GM12891 (cell line): ENCODE results near the gene AFF3.

ENCODE experiments used
- DNase-seq: peaks from one replicate; pipeline ENCODE4 v3.0.0; 2011; ENCODE audit warnings: low spot score; ENCODE audit not compliant: insufficient read length
- FAIRE-seq: peaks from 2 replicates; lab custom pipeline; 2011; peaks lifted over from hg19 to GRCh38; lab: Jason Lieb, UNC
- PAX5 ChIP-seq: IDR thresholded peaks from 2 replicates; pipeline ENCODE4 v1.6.1; 2011; ENCODE audit warnings: low read length, moderate library complexity, mild to moderate bottlenecking; ENCODE audit not compliant: insufficient read depth, severe bottlenecking
- POLR2A ChIP-seq: IDR thresholded peaks from 2 replicates; pipeline ENCODE4 v1.6.1; 2011; ENCODE audit warnings: low read depth, low read length, control low read depth
- POLR2AphosphoS5 ChIP-seq: IDR thresholded peaks from 2 replicates; pipeline ENCODE4 v1.6.1; 2011; ENCODE audit warnings: low read depth, low read length, control low read depth
- POU2F2 ChIP-seq: IDR thresholded peaks from 2 replicates; pipeline ENCODE4 v1.6.1; 2011; ENCODE audit warnings: low read depth, mild to moderate bottlenecking, control low read depth, low read length, moderate library complexity
- SPI1 ChIP-seq: IDR thresholded peaks from 2 replicates; pipeline ENCODE4 v1.6.1; 2011; ENCODE audit warnings: low read depth, low read length, control low read depth
- TAF1 ChIP-seq: IDR thresholded peaks from 2 replicates; pipeline ENCODE4 v1.6.1; 2011; ENCODE audit warnings: low read depth, low read length, control low read depth

The AFF3 gene

GRCh38 chr2:99890568-99891427, 251.6 kb downstream of the AFF3 start:
- FAIRE-seq (no peak), DNase-seq (no peak)
- no peak for TF ChIP-seq PAX5
- TF ChIP-seq SPI1: no peak
- TF ChIP-seq POU2F2: no peak
- TF ChIP-seq POLR2AphosphoS5: no peak
- no peak for TF ChIP-seq POLR2A
- TF ChIP-seq TAF1: no peak

GRCh38 chr2:99888617-99889016, 253.8 kb downstream of the AFF3 start:
- FAIRE-seq (no peak), DNase-seq (no peak)
- TF ChIP-seq TAF1: no peak
- TF ChIP-seq POLR2AphosphoS5: no peak
- no peak for TF ChIP-seq PAX5
- TF ChIP-seq SPI1: no peak
- TF ChIP-seq POLR2A: no peak
- no peak for TF ChIP-seq POU2F2

GRCh38 chr2:99886418-99886817, 256.0 kb downstream of the AFF3 start:
- FAIRE-seq (no peak), DNase-seq (no peak)
- TF ChIP-seq POU2F2 (no peak), PAX5 (no peak), SPI1 (no peak), POLR2A (no peak)

- FAIRE-seq (no peak), DNase-seq (no peak)
- TF ChIP-seq TAF1: no peak
- no peak for TF ChIP-seq POU2F2
- TF ChIP-seq PAX5: no peak
- no peak for TF ChIP-seq SPI1
- TF ChIP-seq POLR2A: no peak
- no peak for TF ChIP-seq POLR2AphosphoS5
Measured at GRCh38 chr2:99883358-99883757, 259.0 kb downstream of the AFF3 start.

- FAIRE-seq (no peak), DNase-seq (no peak)
- TF ChIP-seq POLR2A (no peak), POU2F2 (no peak; the same call in 1 of the 2 replicates), SPI1 (no peak), TAF1 (no peak), POLR2AphosphoS5 (no peak), PAX5 (no peak)
Measured at GRCh38 chr2:99881901-99882591, 260.3 kb downstream of the AFF3 start.

- DNase-seq (no peak), FAIRE-seq (no peak)
- TF ChIP-seq POU2F2: no peak
- TF ChIP-seq POLR2A: no peak
- TF ChIP-seq TAF1: no peak
- TF ChIP-seq PAX5: no peak
- no peak for TF ChIP-seq SPI1
- no peak for TF ChIP-seq POLR2AphosphoS5
Measured at GRCh38 chr2:99880964-99881294, 261.5 kb downstream of the AFF3 start.

- DNase-seq: no peak
- FAIRE-seq: no peak
- TF ChIP-seq POU2F2 (no peak), POLR2AphosphoS5 (no peak), SPI1 (no peak), PAX5 (no peak), TAF1 (no peak), POLR2A (no peak)
Measured at GRCh38 chr2:99880148-99880963, 262.0 kb downstream of the AFF3 start.

- FAIRE-seq: no peak
- no peak for DNase-seq
- no peak for TF ChIP-seq POLR2A
- TF ChIP-seq POLR2AphosphoS5: no peak
- TF ChIP-seq SPI1: no peak
- no peak for TF ChIP-seq POU2F2
Measured at GRCh38 chr2:99879481-99879880, 262.9 kb downstream of the AFF3 start.
